Measurements from ENCODE around the gene TOMM5.
A peak's percentile ranks its signal among the peaks of the same experiment; 100 is the strongest.

The TOMM5 gene

GRCh38 chr9:37592108-37592951 is at the start of gene TOMM5:
Gene TOMM5 (minus strand): TSS chr9:37592597. CDS start chr9:37592532, 65 bp downstream.
- no peaks in the 10 kb centered on the region for H3K9me2 ChIP-seq (replicated peaks; ENCODE audit: insufficient read depth, low read length)
- H3K9ac ChIP-seq (ENCODE audit: low read length): peak within 1 kb of the TSS; percentile 98
- peak within 1 kb of the TSS; percentile 61 for H2AFZ ChIP-seq (ENCODE audit: low read depth, low read length, severe bottlenecking)
- H3K27ac ChIP-seq (ENCODE audit: low read depth, low read length): peak within 1 kb of the TSS; percentile 75
- peaks cover 20% of the 10 kb centered on the region; the same call in 1 of the 2 replicates for H3K36me3 ChIP-seq (ENCODE audit: low read length)
- H3K9me3 ChIP-seq (ENCODE audit: insufficient read depth, low read length): no peaks in the 10 kb centered on the region
- peak within 1 kb of the TSS; percentile 78 for H3K4me2 ChIP-seq (ENCODE audit: low read depth, low read length, poor library complexity, severe bottlenecking)
- H3K79me2 ChIP-seq (ENCODE audit: insufficient read depth, low read length): peaks cover 50% of the 10 kb centered on the region
- TF ChIP-seq EZH2phosphoT487 (conservative IDR thresholded peaks at IDR 0.05; ENCODE audit: low read length): no peak
- TF ChIP-seq CTCF (IDR thresholded peaks at IDR 0.05; ENCODE audit: insufficient read depth, low read length, poor library complexity, severe bottlenecking): no peak
- H3K27me3 ChIP-seq (ENCODE audit: low read length): no peaks in the 10 kb centered on the region
- H3K4me3 ChIP-seq (ENCODE audit: insufficient read depth, low read length, poor library complexity, severe bottlenecking): peak within 1 kb of the TSS; percentile 94
- peaks cover 23% of the 10 kb centered on the region; the same call in 1 of the 2 replicates for H4K20me1 ChIP-seq (ENCODE audit: low read depth, low read length)
- peaks cover 13% of the 10 kb centered on the region for H3F3A ChIP-seq (ENCODE audit: insufficient read depth)

- Histone ChIP-seq H2AFZ (ENCODE audit: low read depth, low read length, severe bottlenecking) (no peak overlapping the region), H3K27ac (ENCODE audit: low read depth, low read length) (no peak overlapping the region), H3K4me3 (ENCODE audit: insufficient read depth, low read length, poor library complexity, severe bottlenecking) (no peak overlapping the region), H3K36me3 (ENCODE audit: low read length) (no peaks in the 10 kb centered on the region), H3K9ac (ENCODE audit: low read length) (no peak overlapping the region), H3K4me2 (ENCODE audit: low read depth, low read length, poor library complexity, severe bottlenecking) (no peak overlapping the region), H4K20me1 (ENCODE audit: low read depth, low read length) (no peaks in the 10 kb centered on the region), H3F3A (ENCODE audit: insufficient read depth) (no peaks in the 10 kb centered on the region), H3K79me2 (ENCODE audit: insufficient read depth, low read length) (no peaks in the 10 kb centered on the region), H3K9me2 (replicated peaks; ENCODE audit: insufficient read depth, low read length) (no peaks in the 10 kb centered on the region), H3K9me3 (ENCODE audit: insufficient read depth, low read length) (no peaks in the 10 kb centered on the region), H3K27me3 (ENCODE audit: low read length) (no peaks in the 10 kb centered on the region)
- TF ChIP-seq EZH2phosphoT487 (conservative IDR thresholded peaks at IDR 0.05; ENCODE audit: low read length): no peak
- TF ChIP-seq CTCF (IDR thresholded peaks at IDR 0.05; ENCODE audit: insufficient read depth, low read length, poor library complexity, severe bottlenecking): no peak
Measured at GRCh38 chr9:37641331-37641730, 48.9 kb upstream of the TOMM5 start.

GRCh38 chr9:37640246-37640645 is 47.8 kb upstream of the TOMM5 start:
- Histone ChIP-seq H3K27me3 (ENCODE audit: low read length) (no peaks in the 10 kb centered on the region), H3K36me3 (ENCODE audit: low read length) (no peaks in the 10 kb centered on the region), H3K9ac (ENCODE audit: low read length) (no peak overlapping the region)

More at GRCh38 chr9:37640246-37640645, 47.8 kb upstream of the TOMM5 start:
- no peak overlapping the region for H2AFZ ChIP-seq (ENCODE audit: low read depth, low read length, severe bottlenecking)
- no peaks in the 10 kb centered on the region for H3K9me3 ChIP-seq (ENCODE audit: insufficient read depth, low read length)
- no peak overlapping the region for H3K27ac ChIP-seq (ENCODE audit: low read depth, low read length)
- no peak overlapping the region for H3K4me2 ChIP-seq (ENCODE audit: low read depth, low read length, poor library complexity, severe bottlenecking)
- H3K9me2 ChIP-seq (replicated peaks; ENCODE audit: insufficient read depth, low read length): no peaks in the 10 kb centered on the region
- H3K4me3 ChIP-seq (ENCODE audit: insufficient read depth, low read length, poor library complexity, severe bottlenecking): no peak overlapping the region
- no peaks in the 10 kb centered on the region for H4K20me1 ChIP-seq (ENCODE audit: low read depth, low read length)
- no peaks in the 10 kb centered on the region for H3F3A ChIP-seq (ENCODE audit: insufficient read depth)
- no peaks in the 10 kb centered on the region for H3K79me2 ChIP-seq (ENCODE audit: insufficient read depth, low read length)
- TF ChIP-seq EZH2phosphoT487 (conservative IDR thresholded peaks at IDR 0.05; ENCODE audit: low read length) (no peak), CTCF (IDR thresholded peaks at IDR 0.05; ENCODE audit: insufficient read depth, low read length, poor library complexity, severe bottlenecking) (no peak)
